Skeletal muscle tissue (tissue), 4 donors: Measurements from ENCODE around the gene BAG5. TPM values are rescaled to one million over a fixed set of nuclear protein-coding genes. Genes with fewer than 3 reads are reported as not detected.
"Not testable (repeated sequence)": the region's sequence is repeated elsewhere in the genome, so short reads cannot be mapped to it uniquely, and the experiment has no call there.

Source experiments
- H3K27ac ChIP-seq: one replicate; pipeline ENCODE4 v1.7.0; 2013; ENCODE audit warnings: mild to moderate bottlenecking, low read depth, low read length, inconsistent platforms
- H3K27me3 ChIP-seq, 3 donors: one replicate each; pipeline ENCODE4 v1.7.0; 2013; ENCODE audit warnings: low read length in 3 of 3; ENCODE audit not compliant: control insufficient read depth in 3 of 3, insufficient read depth in 3 of 3
- H3K36me3 ChIP-seq, 3 donors: one replicate each; pipeline ENCODE4 v1.7.0; 2013; ENCODE audit warnings: low read length in 3 of 3; ENCODE audit not compliant: control insufficient read depth in 3 of 3, insufficient read depth in 3 of 3
- H3K4me1 ChIP-seq, 3 donors: one replicate each; pipeline ENCODE4 v1.7.0; 2013; ENCODE audit warnings: low read length in 3 of 3, mild to moderate bottlenecking in 3 of 3; ENCODE audit not compliant: control insufficient read depth in 3 of 3, insufficient read depth in 3 of 3
- H3K4me3 ChIP-seq, 3 donors: one replicate each; pipeline ENCODE4 v1.7.0; 2013; ENCODE audit warnings: low read length in 3 of 3
- H3K9ac ChIP-seq, 3 donors: one replicate each; pipeline ENCODE4 v1.7.0; 2013; ENCODE audit warnings: low read length in 3 of 3, mild to moderate bottlenecking in 3 of 3, moderate library complexity in 2 of 3, low read depth in 1 of 3
- H3K9me3 ChIP-seq, 3 donors: one replicate each; pipeline ENCODE4 v1.7.0; 2013; ENCODE audit warnings: low read length in 3 of 3; ENCODE audit not compliant: control insufficient read depth in 3 of 3
- total RNA-seq: library from RNA; depleted of rRNA; stranded (reverse); fragments of >200 nt; gene quantifications from one replicate; pipeline ENCODE4 v1.2.3, GENCODE V29; 2014
- donor health status: Osteomylitis.

The BAG5 gene
- 16.7 TPM for total RNA-seq

GRCh38 chr14:103562429-103563225, at the start of gene BAG5, which contains the start of gene COA8:
BAG5 (minus strand) TSS chr14:103562657; CDS start chr14:103561164, 1,493 bp downstream.
COA8 (plus strand) TSS chr14:103562960; CDS start chr14:103563002, 42 bp downstream.
- Histone ChIP-seq H3K36me3 (peaks cover 9 to 15% (median 13%) of the 10 kb centered on the region in 3 donors), H3K9me3 (no peaks in the 10 kb centered on the region), H3K9ac (peak within 1 kb of the TSS; percentile 87 to 94 (median 91)), H3K4me3 (peak within 1 kb of the TSS; percentile 91 to 93 (median 93)), H3K27me3 (no peaks in the 10 kb centered on the region), H3K4me1 (peaks cover 43 to 53% (median 50%) of the 10 kb centered on the region in 3 donors), H3K27ac (peak within 1 kb of the TSS; percentile 85)

- Histone ChIP-seq H3K9me3 (peaks cover 0 to 7% (median 4%) of the 10 kb centered on the region in 3 donors), H3K36me3 (no peaks in the 10 kb centered on the region), H3K27me3 (peaks cover 0 to 6% (median 2%) of the 10 kb centered on the region in 3 donors), H3K4me1 (peaks cover 20 to 21% (median 20%) of the 10 kb centered on the region in 3 donors), H3K9ac (no peak overlapping the region), H3K27ac (no peak overlapping the region), H3K4me3 (no peak overlapping the region)
Observed at GRCh38 chr14:103611215-103611614, 48.8 kb upstream of the BAG5 start.

GRCh38 chr14:103609081-103609480, 46.6 kb upstream of the BAG5 start:
- not testable (repeated sequence) for H3K36me3 ChIP-seq, H3K9me3 ChIP-seq, H3K4me3 ChIP-seq, H3K27me3 ChIP-seq, H3K27ac ChIP-seq, H3K9ac ChIP-seq
- peaks cover 20 to 21% (median 20%) of the 10 kb centered on the region in 3 donors for H3K4me1 ChIP-seq

- Histone ChIP-seq H3K4me3 (peak overlapping the region; percentile 52 to 65 (median 59)), H3K36me3 (no peaks in the 10 kb centered on the region), H3K4me1 (peaks cover 20 to 21% (median 20%) of the 10 kb centered on the region in 3 donors), H3K9ac (peak overlapping the region in 1 of 3 donors; percentile 54), H3K27me3 (peaks cover 0 to 6% (median 2%) of the 10 kb centered on the region in 3 donors), H3K9me3 (peaks cover 0 to 7% (median 4%) of the 10 kb centered on the region in 3 donors), H3K27ac (no peak overlapping the region)
Observed at GRCh38 chr14:103607822-103608221, 45.4 kb upstream of the BAG5 start.

- H3K27ac ChIP-seq, result peak overlapping the region; percentile 28
- H3K9me3 ChIP-seq, result peaks cover 0 to 7% (median 4%) of the 10 kb centered on the region in 3 donors
- peaks cover 20 to 21% (median 20%) of the 10 kb centered on the region in 3 donors for H3K4me1 ChIP-seq
- peaks cover 0 to 6% (median 2%) of the 10 kb centered on the region in 3 donors for H3K27me3 ChIP-seq
- H3K36me3 ChIP-seq, result no peaks in the 10 kb centered on the region
- H3K9ac ChIP-seq, result peak overlapping the region in 2 of 3 donors; percentile 12 to 54
- peak overlapping the region; percentile 52 to 65 (median 59) for H3K4me3 ChIP-seq
Observed at GRCh38 chr14:103606963-103607668, 44.7 kb upstream of the BAG5 start.

GRCh38 chr14:103604620-103605019, 42.2 kb upstream of the BAG5 start:
- no peaks in the 10 kb centered on the region for H3K36me3 ChIP-seq
- peaks cover 20 to 21% (median 20%) of the 10 kb centered on the region in 3 donors for H3K4me1 ChIP-seq
- H3K27me3 ChIP-seq, result peaks cover 0 to 6% (median 2%) of the 10 kb centered on the region in 3 donors
- no peaks in the 10 kb centered on the region for H3K9me3 ChIP-seq
- no peak overlapping the region for H3K4me3 ChIP-seq
- no peak overlapping the region for H3K9ac ChIP-seq
- H3K27ac ChIP-seq, result no peak overlapping the region

- H3K4me1 ChIP-seq, result peaks cover 0 to 2% (median 2%) of the 10 kb centered on the region in 3 donors
- H3K36me3 ChIP-seq, result no peaks in the 10 kb centered on the region
- no peak overlapping the region for H3K9ac ChIP-seq
- no peaks in the 10 kb centered on the region for H3K9me3 ChIP-seq
- H3K4me3 ChIP-seq, result no peak overlapping the region
- H3K27ac ChIP-seq, result no peak overlapping the region
- no peaks in the 10 kb centered on the region for H3K27me3 ChIP-seq
Observed at GRCh38 chr14:103600503-103600902, 38.0 kb upstream of the BAG5 start.

GRCh38 chr14:103597623-103598377, 35.3 kb upstream of the BAG5 start:
- Histone ChIP-seq H3K9me3 (no peaks in the 10 kb centered on the region), H3K27me3 (no peaks in the 10 kb centered on the region), H3K27ac (no peak overlapping the region), H3K4me3 (no peak overlapping the region), H3K9ac (no peak overlapping the region), H3K4me1 (peaks cover 0 to 2% (median 2%) of the 10 kb centered on the region in 3 donors), H3K36me3 (no peaks in the 10 kb centered on the region)

GRCh38 chr14:103594265-103594664, 31.8 kb upstream of the BAG5 start:
- H3K4me1 ChIP-seq, result peaks cover 0 to 2% (median 2%) of the 10 kb centered on the region in 3 donors
- H3K9me3 ChIP-seq, result no peaks in the 10 kb centered on the region
- no peak overlapping the region for H3K9ac ChIP-seq
- H3K27ac ChIP-seq, result no peak overlapping the region
- no peaks in the 10 kb centered on the region for H3K27me3 ChIP-seq
- no peak overlapping the region for H3K4me3 ChIP-seq
- H3K36me3 ChIP-seq, result peaks cover 3 to 8% (median 4%) of the 10 kb centered on the region in 3 donors
